NCI-H128 (cell line): ENCODE results near the gene SLC26A8.
"Not testable (repeated sequence)": the region's sequence is repeated elsewhere in the genome, so short reads cannot be mapped to it uniquely, and the experiment has no call there.

Experiments used
- DNase-seq: peaks from one replicate; lab custom pipeline; 2025; ENCODE audit not compliant: unreplicated experiment; lab: John Stamatoyannopoulos, UW

The SLC26A8 gene

DNA sequence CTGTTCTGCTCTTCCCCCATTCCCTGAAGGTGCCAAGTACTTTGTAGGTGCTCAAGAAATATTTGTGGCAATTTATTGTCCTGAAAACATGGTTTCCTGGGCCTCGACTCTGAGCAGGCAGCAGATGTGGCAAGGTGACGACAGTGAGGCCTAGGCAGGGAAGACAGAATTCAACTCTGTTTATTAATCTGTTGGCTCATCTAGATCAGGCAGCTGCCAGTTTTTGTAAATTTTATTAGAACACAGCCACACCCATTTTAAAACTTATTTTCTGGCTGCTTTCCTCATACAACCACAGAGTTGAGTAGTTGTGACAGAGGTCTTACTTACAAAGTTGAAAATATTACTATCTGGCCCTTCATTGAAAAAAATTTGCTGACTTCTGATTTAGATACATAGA is 27.7 kb upstream of the SLC26A8 start:
- no peak for DNase-seq

DNA sequence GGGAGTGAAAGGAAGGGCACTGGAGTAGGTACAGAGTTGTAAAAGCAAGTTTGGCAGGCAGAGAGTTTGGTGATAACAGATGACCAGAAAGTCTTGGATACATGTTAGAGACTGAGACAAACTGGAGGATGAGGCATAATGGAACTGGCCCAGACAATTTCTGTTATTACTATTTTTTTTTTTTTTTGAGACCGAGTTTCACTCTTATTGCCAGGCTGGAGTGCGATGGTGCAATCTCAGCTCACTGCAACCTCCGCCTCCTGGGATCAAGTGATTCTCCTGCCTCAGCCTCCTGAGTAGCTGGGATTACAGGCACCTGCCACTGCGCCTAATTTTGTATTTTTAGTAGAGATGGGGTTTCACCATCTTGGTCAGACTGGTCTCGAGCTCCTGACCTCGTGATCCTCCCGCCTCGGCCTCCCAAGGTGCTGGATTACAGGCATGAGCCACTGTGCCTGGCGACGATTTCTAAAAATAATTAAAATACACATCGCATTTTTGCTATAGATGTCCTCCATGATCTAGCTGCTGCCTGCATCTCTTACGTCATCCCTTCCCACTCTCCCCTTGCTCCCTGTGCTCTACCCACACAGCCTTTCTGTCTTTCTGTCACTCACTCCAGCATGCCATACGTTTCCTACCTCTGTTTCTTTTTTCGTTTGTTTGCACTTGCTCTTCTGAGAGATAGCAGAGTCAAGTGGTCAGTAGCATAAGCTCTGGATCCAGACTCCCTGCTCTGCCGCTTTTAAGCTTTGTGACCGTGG is 26.7 kb upstream of the SLC26A8 start:
- DNase-seq = no peak

DNA sequence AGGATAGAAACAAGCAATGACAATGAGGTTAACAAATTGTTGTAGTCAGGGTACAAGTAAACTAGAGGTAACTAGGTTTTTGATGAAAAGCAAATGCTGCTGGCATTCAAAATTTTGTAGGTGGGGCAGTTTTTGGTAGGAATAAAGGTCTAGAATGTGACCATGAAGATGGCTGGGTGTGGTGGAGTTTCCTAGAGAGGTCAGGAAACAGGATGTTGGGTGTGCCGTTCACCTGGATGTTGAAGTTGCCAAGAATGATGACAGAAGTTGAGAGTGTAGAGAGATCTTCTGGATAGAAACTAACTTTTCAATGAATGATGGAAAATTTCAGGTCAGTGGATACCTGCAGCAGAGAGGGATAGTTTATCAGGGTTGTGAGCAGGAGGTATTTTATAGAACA is 25.9 kb upstream of the SLC26A8 start:
- DNase-seq = no peak

DNA sequence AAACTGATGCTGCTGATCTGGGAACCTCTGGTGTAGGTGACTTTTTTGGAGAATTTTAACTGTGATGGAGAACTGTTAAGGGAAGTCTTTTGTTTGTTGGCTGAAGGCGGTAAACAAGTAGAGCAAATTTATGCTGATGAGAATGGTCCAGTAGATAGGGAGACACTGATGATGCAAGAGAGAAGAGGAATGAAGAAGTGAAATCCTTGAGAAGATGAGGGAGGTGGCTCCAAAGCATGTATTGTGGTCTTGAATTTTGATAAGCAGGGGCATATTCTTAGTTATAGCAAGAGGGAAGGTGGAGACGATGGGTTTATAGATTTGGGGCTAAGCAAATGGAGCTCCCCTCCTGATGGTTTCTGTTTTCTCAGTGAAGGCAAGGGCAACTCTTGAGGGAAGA is 25.1 kb upstream of the SLC26A8 start:
- DNase-seq = no peak

DNA sequence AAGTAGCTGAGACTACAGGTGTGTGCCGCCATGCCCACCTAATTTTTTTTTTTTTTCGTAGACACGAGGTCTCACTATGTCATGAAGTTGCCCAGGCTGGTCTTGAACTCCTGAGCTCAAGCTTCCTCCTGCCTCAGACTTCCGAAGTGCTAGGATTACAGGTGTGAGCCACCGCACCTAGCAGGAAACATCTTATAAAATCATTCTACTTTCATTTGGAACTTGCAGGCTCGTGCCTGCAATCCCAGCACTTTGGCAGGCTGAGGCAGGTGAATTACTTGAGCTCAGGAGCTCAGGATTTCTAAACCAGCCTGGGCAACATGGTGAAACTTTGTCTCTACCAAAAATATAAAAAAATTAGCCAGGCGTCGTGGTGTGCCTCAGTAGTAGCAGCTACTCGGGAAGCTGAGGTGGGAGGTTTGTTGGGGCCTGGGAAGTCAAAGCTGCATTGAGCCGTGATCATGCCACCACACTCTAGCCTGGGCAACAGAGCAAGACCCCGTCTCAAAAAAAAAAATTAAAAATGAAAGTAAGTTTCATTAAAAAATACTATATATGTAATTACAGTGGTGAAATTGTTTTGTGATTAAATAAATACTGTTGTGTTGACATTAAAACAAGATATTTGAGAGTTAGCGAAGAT is 18.3 kb upstream of the SLC26A8 start:
- no peak for DNase-seq

DNA sequence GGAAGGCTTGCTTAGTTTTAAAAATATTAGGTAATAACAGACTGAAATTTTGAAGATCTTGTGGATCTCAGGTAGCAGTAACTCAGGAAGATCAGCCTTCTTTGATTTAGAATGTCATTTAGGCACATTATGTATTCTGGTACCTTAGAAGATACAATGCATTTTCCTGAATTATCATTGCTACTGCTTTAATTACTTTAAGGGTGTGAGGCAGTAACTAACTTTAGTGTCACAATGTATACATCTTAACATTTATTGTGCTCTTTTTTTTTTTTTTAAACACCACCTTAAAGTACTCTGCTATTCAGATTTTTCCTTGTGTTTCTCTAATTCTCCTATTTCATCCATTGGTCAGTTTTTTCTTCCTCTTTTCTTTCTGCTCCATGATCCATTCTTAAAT is 16.5 kb upstream of the SLC26A8 start:
- no peak for DNase-seq

DNA sequence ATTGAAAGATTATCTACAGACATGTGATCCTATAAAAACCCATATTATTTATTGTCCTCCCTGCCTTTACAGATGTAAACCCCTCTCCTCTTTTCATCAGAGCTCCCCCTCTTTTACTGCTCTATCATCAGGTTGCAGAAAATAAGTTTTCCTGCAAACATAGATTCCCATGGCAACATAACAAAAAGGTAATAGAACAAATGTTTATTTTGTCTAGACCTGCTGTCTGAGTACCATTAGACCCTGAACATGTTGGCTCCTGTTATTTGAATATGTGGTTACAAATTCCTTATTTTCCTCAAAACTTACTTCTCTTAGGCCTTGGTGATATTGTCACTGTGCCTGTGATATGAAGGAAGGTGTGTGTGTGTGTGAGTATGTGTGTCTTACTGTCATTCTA is 14.7 kb upstream of the SLC26A8 start:
- no peak for DNase-seq

DNA sequence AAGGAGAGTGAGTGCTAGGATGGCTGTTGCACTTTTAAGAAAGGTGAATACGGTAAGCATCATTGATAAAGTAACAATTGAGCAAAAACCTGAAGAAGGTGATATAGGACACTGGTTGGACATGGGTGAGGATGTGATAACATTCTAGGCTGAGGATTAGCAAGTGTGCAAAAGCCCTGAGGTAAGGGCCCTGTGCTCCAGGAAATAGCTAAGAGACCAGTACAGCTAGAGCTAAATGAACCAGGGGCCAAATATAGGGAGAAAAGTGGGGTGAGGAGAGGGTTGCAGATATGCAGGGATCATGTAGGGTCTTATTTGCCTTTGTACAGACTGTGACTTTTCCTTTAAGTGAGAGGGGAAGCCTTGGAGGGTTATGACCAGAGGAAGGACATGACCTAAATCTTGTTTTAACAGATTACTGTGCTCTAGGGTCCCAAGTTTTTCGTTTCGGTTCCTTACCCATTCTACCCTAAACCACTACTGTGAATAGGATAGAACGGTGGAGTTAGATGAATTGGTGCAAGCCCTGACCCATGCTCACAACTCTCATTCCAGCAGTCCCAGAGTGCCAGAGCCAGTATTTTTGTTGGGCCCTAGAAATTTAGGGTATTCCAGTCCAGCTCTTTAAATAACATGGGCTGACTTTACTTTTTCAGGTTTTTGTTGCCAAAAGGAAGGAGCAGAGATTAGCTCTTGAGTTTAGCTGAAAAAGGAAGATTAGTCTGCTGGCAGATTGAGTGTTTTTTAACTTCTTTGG is 13.9 kb upstream of the SLC26A8 start:
- DNase-seq = no peak

DNA sequence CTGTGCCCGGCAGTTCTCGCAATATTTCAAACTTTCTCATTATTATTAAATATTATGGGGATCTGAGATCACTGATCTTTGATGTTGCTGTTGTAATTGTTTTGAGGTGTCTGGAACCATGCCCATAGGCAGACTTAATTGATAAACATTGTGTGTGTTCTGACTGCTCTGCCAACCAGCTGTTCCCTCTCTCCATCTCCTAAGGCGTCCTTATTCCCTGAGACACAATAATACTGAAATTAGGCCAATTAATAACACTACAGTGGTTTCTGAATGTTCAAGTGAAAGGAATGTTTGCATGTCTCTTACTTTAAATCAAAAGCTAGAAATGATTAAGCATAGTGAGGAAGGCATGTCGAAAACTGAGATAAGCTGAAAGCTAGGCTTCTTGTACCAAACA is 10.8 kb upstream of the SLC26A8 start:
- no peak for DNase-seq

DNA sequence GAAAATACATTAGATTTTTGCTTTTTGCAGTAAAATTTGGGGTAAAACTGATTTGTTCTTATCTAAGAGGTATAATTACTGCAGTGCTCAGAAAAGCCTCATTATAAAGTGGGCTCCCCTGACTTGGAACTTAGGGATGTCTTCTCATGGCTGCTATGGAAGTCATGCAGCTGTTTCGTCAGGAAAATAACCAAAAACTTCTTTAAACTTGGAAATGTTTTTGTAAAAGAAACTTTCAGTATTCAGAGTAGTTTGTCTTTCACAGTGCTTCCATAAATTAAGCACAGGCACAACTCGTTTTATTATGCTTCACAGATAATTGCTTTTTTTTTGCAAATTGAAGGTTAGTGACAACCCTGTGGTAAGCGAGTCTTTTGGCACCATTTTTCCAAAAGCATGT is 10.0 kb upstream of the SLC26A8 start:
- no peak for DNase-seq

DNA sequence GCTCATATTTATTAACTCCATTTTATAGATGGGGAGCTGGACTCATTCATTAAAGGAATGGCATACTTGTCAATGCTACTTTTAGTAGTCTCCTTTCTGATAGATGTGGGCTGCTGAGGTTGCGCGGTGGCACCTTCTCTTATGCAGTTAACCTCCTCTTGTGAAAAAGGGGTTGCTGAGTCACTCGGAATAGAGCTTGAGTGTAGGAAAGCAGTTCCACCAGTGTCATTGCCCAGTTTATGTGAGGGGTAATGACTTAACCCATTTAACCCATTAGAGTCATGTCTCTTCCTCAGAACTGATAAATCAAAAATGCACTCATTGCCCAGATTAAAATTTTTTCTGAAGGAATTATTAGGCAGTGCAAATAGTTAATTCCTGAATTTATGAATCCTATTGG is 9.5 kb upstream of the SLC26A8 start:
- no peak for DNase-seq

DNA sequence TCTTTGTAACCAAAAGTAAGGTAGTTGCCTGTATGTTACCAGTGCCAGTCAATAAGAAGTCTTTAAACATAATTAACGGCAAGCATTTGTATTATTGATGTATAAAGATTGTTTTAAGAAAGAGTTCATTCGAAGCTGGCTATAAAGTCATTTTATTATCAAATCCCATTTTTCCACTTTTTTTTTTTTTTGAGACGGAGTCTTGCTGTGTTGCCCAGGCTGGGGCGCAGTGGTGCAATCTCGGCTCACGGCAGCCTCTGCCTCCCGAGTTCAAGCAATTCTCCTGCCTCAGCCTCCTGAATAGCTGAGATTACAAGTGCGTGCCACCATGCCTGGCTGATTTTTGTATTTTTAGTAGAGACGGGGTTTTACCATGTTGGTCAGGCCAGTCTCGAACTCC is 8.7 kb upstream of the SLC26A8 start:
- not testable (repeated sequence) for DNase-seq

DNA sequence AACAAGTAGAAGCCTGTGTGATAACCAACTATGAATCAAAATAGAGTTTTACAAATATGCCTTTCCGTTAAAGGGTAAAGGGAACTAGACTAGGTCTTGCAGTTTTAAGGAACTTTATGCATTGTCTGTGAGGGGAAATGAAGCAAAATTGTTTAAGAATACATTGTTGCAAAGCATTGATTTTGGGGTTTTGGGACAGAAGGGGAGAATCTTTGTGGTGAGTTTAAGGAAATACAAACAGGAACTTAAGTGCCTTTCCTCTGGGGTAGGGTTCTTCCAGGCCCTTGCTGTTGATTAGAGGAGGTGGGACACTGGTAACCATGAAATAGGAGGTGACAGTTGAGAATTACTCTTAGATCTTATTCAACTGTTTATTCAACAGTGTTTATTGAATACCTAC is 7.8 kb upstream of the SLC26A8 start:
- DNase-seq = no peak

DNA sequence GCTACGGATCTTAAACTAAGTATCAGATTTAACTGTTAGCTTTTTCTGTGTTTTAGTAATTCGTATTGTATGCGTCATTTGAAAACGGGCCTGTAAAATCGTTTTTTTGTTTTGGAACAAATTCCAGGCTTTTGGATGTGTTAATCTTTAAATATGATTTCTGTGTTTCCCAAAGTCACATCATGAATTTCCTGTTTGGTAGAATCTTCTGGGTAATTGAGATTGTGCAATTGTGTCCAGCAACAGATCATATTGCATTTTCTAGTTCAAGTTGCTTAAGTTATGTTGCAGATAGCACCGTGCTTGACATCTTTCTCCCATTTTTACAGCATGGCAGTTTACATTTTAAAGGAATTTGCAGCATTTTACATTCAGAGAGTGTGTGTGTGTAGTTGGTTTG is 5.0 kb upstream of the SLC26A8 start:
- no peak for DNase-seq

DNA sequence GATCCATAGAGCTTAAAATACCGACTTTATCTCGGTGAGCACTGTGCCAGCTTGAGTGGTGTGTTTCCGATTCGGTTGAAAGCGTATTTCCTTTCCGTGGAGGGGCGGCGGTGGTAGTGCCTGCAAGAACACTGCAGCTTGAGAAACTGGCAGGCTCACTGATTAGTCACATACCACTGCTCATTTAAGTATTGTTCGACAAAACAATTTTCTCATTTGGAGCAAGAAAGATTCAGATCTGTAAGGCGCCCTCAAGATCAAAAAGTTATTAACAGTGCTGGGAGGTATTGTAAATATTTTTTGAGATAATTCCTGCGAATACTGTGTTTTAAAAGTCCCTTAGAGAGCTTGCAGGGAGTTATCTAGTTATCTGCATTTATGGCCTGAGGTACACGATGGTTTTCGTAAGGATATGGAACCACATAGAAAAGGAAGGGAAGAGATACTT is 4.5 kb upstream of the SLC26A8 start:
- no peak for DNase-seq

DNA sequence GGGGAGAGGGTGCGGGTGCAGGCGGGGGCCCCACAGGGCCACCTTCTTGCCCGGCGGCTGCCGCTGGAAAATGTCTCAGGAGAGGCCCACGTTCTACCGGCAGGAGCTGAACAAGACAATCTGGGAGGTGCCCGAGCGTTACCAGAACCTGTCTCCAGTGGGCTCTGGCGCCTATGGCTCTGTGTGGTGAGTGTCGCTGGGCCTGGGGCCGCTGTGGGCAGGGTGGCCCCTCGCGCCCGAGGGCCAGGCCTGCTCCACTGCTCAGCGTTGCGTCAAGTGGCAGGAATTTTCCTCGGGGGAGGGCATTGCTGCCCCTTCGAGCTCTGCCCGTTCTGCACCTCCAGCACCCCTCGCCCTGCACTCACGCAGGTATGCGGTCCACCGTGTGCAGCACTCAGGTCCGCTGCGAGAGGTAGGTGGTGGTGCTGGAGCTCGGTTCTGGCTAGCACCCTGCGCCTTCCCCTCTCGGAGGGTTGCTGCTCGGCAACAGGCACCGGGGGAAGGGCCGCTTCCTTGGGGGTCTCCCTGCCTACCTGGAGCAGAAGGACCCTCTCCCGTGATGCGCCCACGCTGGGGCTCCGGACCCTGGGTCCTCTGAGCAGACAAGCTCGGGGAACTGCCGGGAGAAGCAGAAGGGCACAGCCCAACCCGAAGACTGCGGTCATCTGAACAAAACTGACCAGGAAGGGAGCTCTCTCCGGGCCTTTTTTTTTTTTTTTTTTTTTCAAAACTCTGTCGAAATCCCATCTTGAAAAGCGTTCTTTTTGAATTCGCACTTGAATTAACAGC is 3.8 kb upstream of the SLC26A8 start:
- DNase-seq = no peak

DNA sequence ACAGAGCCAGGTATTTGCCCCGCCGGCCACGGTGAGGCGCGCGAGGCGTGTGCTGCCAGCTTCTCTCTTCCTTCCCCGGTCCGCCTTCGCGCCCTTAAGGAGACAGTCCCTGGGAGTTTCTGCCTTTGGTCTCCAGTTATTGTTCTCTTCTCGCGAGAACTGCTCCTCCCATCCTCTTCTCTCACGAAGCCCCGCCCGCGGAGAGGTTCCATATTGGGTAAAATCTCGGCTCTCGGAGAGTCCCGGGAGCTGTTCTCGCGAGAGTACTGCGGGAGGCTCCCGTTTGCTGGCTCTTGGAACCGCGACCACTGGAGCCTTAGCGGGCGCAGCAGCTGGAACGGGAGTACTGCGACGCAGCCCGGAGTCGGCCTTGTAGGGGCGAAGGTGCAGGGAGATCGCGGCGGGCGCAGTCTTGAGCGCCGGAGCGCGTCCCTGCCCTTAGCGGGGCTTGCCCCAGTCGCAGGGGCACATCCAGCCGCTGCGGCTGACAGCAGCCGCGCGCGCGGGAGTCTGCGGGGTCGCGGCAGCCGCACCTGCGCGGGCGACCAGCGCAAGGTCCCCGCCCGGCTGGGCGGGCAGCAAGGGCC is 3.2 kb upstream of the SLC26A8 start, which contains the start of gene MAPK14:
MAPK14 (plus strand) TSS at position 308 of the 587 bp plus-strand sequence. CDS start 350 bp downstream, outside the sequence.
- DNase-seq = peak; percentile 100

DNA sequence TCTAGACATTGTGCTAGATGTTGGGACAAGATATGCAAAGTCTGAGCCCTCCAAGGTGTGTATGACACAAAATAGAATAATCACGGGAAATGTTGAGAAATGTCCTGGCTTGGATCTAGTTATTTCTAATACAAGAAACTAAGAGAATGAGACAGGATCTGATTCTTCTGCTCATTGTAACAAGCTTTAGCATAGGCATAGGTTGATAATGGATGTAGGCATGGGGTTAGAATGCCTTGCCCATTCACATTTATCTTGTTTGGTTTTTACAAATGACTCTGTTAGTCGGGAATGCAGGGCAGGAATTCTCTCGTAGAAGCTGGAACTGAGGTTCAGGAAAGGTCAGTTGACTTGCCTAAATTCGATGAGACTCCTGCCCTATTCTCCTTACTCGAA is 1.5 kb upstream of the SLC26A8 start:
- no peak for DNase-seq

DNA sequence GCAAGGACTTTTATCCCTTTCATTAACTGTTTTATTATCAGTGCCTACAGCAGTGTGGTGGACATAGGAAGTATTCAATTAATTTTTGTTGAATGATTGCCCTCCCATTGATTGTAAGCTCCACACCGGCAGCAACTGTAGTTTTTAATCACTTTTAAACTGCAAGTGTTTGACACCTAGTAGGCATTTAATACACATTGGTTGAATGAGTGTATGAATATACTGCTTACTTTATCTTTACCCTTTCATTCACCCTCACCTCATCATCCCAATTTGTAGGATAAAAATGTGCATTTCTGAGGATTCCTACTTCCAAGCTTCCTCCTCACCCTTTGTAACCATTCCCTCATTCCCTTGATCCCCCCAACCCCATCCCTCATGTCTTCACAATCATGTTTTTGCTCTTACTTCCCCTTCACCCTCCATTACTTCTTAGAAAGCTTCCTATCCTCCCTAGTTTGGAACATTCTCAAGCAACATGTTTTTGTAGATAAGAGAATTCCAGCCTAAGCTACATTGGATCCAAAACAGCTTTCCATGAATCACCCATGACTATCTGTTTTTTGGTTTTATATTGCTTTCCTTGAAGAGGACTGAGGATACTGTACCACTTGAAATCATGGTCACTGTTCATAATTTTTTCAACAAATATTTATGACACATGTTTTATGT is 955 bp upstream of the SLC26A8 start:
- DNase-seq = no peak

DNA sequence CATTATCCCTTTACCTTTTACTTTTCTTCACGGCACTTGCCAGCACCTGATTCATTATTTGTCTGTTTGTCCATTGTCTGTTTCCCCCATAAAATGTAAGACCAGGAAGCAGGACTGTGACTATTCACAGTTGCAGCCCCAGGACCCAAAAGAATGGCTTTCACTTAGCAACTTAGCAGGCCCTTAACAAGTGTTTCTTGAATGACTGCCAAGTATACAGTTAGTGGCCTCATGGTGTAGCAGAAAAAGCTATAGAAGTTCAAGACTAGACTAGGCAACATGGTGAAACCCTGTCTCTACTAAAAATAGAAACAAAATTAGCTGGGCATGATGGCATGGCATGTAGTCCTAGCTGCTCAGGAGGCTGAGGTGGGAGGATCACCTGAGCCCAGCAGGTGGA is 4.3 kb downstream of the SLC26A8 start:
- peak; percentile 14 for DNase-seq
